ENCODE results near the gene BCL7A.
"Not testable (repeated sequence)": the region's sequence is repeated elsewhere in the genome, so short reads cannot be mapped to it uniquely, and the experiment has no call there.

BCL7A gene

GRCh38 chr12:122028165-122028904, 6.7 kb downstream of the BCL7A start:
- no peak for DNase-seq

- DNase-seq, result no peak
These were observed 7.3 kb downstream of the BCL7A start for GRCh38 chr12:122028905-122029560.

GRCh38 chr12:122029620-122030423, 8.1 kb downstream of the BCL7A start:
- DNase-seq, result no peak

- no peak for DNase-seq
These were observed 8.8 kb downstream of the BCL7A start for GRCh38 chr12:122030424-122031035.

GRCh38 chr12:122031342-122032216, 9.9 kb downstream of the BCL7A start:
- DNase-seq, result no peak

GRCh38 chr12:122032580-122032979, 10.9 kb downstream of the BCL7A start:
- DNase-seq, result no peak

GRCh38 chr12:122035292-122035691, 13.6 kb downstream of the BCL7A start:
- DNase-seq, result no peak

GRCh38 chr12:122036153-122036552, 14.5 kb downstream of the BCL7A start:
- no peak for DNase-seq

GRCh38 chr12:122040579-122041386, 19.1 kb downstream of the BCL7A start:
- no peak for DNase-seq

- DNase-seq, result not testable (repeated sequence)
These were observed 19.8 kb downstream of the BCL7A start for GRCh38 chr12:122041458-122041857.

- no peak for DNase-seq
These were observed 21.2 kb downstream of the BCL7A start for GRCh38 chr12:122042910-122043309.

GRCh38 chr12:122043476-122043875, 21.8 kb downstream of the BCL7A start:
- no peak for DNase-seq

- no peak for DNase-seq
These were observed 23.6 kb downstream of the BCL7A start for GRCh38 chr12:122045262-122045661.

GRCh38 chr12:122046145-122046544, 24.5 kb downstream of the BCL7A start:
- DNase-seq, result no peak

- no peak for DNase-seq
These were observed 26.5 kb downstream of the BCL7A start for GRCh38 chr12:122048151-122048550.

GRCh38 chr12:122049827-122050226, 28.1 kb downstream of the BCL7A start:
- DNase-seq, result no peak

- DNase-seq, result no peak
These were observed 29.0 kb downstream of the BCL7A start for GRCh38 chr12:122050706-122051105.

GRCh38 chr12:122051231-122051876, 29.7 kb downstream of the BCL7A start:
- DNase-seq, result no peak

GRCh38 chr12:122052285-122052684, 30.6 kb downstream of the BCL7A start:
- DNase-seq, result no peak

GRCh38 chr12:122054842-122055520, 33.3 kb downstream of the BCL7A start:
- no peak for DNase-seq

All from NCI-H1417 treated with DMSO at 0.1 percent for 48 hours (cell line).